ENCODE results near the gene NDUFA1. TPM values are rescaled to one million over a fixed set of nuclear protein-coding genes. Genes with fewer than 3 reads are reported as not detected.

The NDUFA1 gene
- total and polyA plus RNA-seq, 2 of the 13 experiments (the other 11 are each of a cell fraction or from before 2014, with no cell fraction given) = 150 to 167 TPM

- TF ChIP-seq FOXP1 (IDR thresholded peaks at IDR 0.05) (no peak), FOXP1 (CRISPR knock-in tag; IDR thresholded peaks at IDR 0.05) (no peak), ISL2 (CRISPR knock-in tag; IDR thresholded peaks at IDR 0.05) (peak; percentile 47; the same call in 1 of the 2 replicates), CAMTA2 (CRISPR knock-in tag; IDR thresholded peaks at IDR 0.05; ENCODE audit: borderline replicate concordance) (no peak), MZF1 (CRISPR knock-in tag; IDR thresholded peaks at IDR 0.05; ENCODE audit: borderline replicate concordance) (no peak), ZNF350 (CRISPR knock-in tag; IDR thresholded peaks at IDR 0.05; ENCODE audit: borderline replicate concordance, low read depth) (peak; percentile 66), ZNF276 (CRISPR knock-in tag; IDR thresholded peaks at IDR 0.05; ENCODE audit: low read depth) (no peak), SSRP1 (CRISPR knock-in tag; IDR thresholded peaks at IDR 0.05) (no peak), MAFG (CRISPR knock-in tag; IDR thresholded peaks at IDR 0.05) (no peak), CTCF (CRISPR knock-in tag; IDR thresholded peaks at IDR 0.05) (no peak), ZNF660 (CRISPR knock-in tag; IDR thresholded peaks at IDR 0.05; ENCODE audit: borderline replicate concordance, low read depth) (no peak), MEIS2 (CRISPR knock-in tag; IDR thresholded peaks at IDR 0.05) (peak; percentile 52; the same call in 1 of the 2 replicates), CBX1 (IDR thresholded peaks at IDR 0.05; ENCODE audit: low read depth) (no peak), MEIS1 (CRISPR knock-in tag; IDR thresholded peaks at IDR 0.05; ENCODE audit: borderline replicate concordance) (0 out of 2 replicates have a peak, but pooled peaks have one; percentile 14), DDIT3 (CRISPR knock-in tag; IDR thresholded peaks at IDR 0.05) (no peak), GATAD2A (CRISPR knock-in tag; IDR thresholded peaks at IDR 0.05) (0 out of 2 replicates have a peak, but pooled peaks have one; percentile 12), ATAD3A (CRISPR knock-in tag; IDR thresholded peaks at IDR 0.05) (no peak), THAP9 (CRISPR knock-in tag; IDR thresholded peaks at IDR 0.05; ENCODE audit: borderline replicate concordance) (peak; percentile 99), ZNF337 (CRISPR knock-in tag; IDR thresholded peaks at IDR 0.05; ENCODE audit: borderline replicate concordance, low read depth) (no peak), ZNF546 (CRISPR knock-in tag; conservative IDR thresholded peaks at IDR 0.05) (no peak)
- TF ChIP-seq, protein P1, sequence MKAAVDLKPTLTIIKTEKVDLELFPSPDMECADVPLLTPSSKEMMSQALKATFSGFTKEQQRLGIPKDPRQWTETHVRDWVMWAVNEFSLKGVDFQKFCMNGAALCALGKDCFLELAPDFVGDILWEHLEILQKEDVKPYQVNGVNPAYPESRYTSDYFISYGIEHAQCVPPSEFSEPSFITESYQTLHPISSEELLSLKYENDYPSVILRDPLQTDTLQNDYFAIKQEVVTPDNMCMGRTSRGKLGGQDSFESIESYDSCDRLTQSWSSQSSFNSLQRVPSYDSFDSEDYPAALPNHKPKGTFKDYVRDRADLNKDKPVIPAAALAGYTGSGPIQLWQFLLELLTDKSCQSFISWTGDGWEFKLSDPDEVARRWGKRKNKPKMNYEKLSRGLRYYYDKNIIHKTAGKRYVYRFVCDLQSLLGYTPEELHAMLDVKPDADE (CRISPR knock-in tag; IDR thresholded peaks at IDR 0.05) = peak; percentile 69; the same call in 1 of the 2 replicates
Measured at GRCh38 chrX:119871599-119872395, at the start of gene NDUFA1, which contains the start of gene RNF113A (continued).

Measured in HepG2 (cell line).